ENCODE results near the gene SRSF4.

DNA sequence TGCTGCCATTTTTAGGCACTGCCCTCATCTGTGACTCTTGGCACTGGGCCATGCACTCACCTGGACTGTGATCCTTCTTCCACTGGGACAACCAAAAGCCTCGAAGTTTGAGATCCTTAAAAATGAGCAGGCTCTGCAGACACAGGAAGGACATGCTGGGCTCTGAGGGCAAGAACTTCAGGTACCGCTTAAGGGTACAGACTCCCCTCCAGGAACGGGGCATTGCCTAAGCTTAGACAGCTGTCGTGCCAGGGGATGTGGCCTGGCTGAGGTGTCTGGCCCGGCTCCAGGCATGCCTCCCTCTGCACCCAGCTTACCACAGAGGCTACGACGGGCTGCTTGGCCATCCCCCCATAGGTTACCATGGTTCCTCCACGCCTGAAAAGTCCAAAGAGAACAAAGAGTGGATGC is 14.2 kb upstream of the SRSF4 start:
- TF ChIP-seq POLR2A (IDR thresholded peaks at IDR 0.05): no peak
- TF ChIP-seq, protein P1, sequence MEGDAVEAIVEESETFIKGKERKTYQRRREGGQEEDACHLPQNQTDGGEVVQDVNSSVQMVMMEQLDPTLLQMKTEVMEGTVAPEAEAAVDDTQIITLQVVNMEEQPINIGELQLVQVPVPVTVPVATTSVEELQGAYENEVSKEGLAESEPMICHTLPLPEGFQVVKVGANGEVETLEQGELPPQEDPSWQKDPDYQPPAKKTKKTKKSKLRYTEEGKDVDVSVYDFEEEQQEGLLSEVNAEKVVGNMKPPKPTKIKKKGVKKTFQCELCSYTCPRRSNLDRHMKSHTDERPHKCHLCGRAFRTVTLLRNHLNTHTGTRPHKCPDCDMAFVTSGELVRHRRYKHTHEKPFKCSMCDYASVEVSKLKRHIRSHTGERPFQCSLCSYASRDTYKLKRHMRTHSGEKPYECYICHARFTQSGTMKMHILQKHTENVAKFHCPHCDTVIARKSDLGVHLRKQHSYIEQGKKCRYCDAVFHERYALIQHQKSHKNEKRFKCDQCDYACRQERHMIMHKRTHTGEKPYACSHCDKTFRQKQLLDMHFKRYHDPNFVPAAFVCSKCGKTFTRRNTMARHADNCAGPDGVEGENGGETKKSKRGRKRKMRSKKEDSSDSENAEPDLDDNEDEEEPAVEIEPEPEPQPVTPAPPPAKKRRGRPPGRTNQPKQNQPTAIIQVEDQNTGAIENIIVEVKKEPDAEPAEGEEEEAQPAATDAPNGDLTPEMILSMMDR (IDR thresholded peaks at IDR 0.05): no peak
